HCT116 (cell line): ENCODE results near the gene RGS8. TPM values are rescaled to one million over a fixed set of nuclear protein-coding genes. Genes with fewer than 3 reads are reported as not detected.

Experiments used
- ATAC-seq: fragments of 200-7000 bp; cut with Tn5 transposase; 2 replicates; pipeline ENCODE4 v1.9.1; 2020; ENCODE audit warnings: mild to moderate bottlenecking, moderate library complexity
- BruUV-seq: library from RNA; stranded (reverse); fragments of 400-500 nt; replicated peaks from 2 replicates; lab custom pipeline; 2021; lab: Mats Ljungman, UMichigan
- CTCF ChIA-PET: fragments of 300-600 bp; sonication (Branson Sonifier 250); formaldehyde crosslinking; loops from one replicate; lab custom pipeline; 2021; ENCODE audit warnings: antibody characterized with exemption; lab: Charles Lee
- POLR2A ChIA-PET: fragments of 300-600, 350-600 bp; sonication (Branson Sonifier 250); formaldehyde crosslinking; loops from one replicate; lab custom pipeline; 2021; ENCODE audit warnings: antibody characterized with exemption; lab: Charles Lee
- RAD21 ChIA-PET, 2 experiments: fragments of 300-600 bp; sonication (Branson Sonifier 250); formaldehyde crosslinking; loops; one replicate each; lab custom pipeline; 2023; ENCODE audit warnings: low total read pairs in 2 of 2; ENCODE audit not compliant: uncharacterized antibody in 2 of 2, unreplicated experiment in 2 of 2, low non-redundant PET in 1 of 2; lab: Charles Lee
- DNase-seq: peaks from one replicate; pipeline ENCODE4 v3.0.0-alpha.2; 2010; ENCODE audit warnings: low read depth, low spot score
- H2AFZ ChIP-seq: fragments of 200-600 bp; shearing (Covaris generic), sonication (generic); 2 replicates; pipeline ENCODE4 v1.6.1; 2017; ENCODE audit warnings: low read depth, mixed run types, mixed read lengths, antibody characterized with exemption, low read length; ENCODE audit not compliant: poor library complexity, severe bottlenecking
- H3K27ac ChIP-seq: 2 replicates; pipeline ENCODE4 v1.5.1; 2012; ENCODE audit warnings: low read depth, low read length
- H3K27me3 ChIP-seq: fragments of 200-600 bp; sonication (generic); 2 replicates; pipeline ENCODE4 v1.6.1; 2016; ENCODE audit warnings: mixed run types, low read length, mixed read lengths; ENCODE audit not compliant: insufficient read depth
- H3K36me3 ChIP-seq, 2 experiments: fragments of 200-500 bp in 1 of 2; fragments of 200-600 bp in 1 of 2; sonication (Bioruptor generic) in 1 of 2; sonication (generic) in 1 of 2; 2 replicates each; pipeline versions ENCODE4 v1.5.1 to v1.6.1; 2014 to 2016; ENCODE audit warnings: low read length in 2 of 2, inconsistent platforms in 1 of 2, mixed read lengths in 1 of 2, mixed run types in 1 of 2; ENCODE audit not compliant: insufficient read depth in 2 of 2, control insufficient read depth in 1 of 2
- H3K4me1 ChIP-seq, 2 experiments: fragments of 200-600 bp in 1 of 2; sonication (generic) in 1 of 2; 2 replicates each; pipeline versions ENCODE4 v1.5.1 to v1.6.1; 2012 to 2017; ENCODE audit warnings: low read length in 2 of 2, inconsistent platforms in 1 of 2, mild to moderate bottlenecking in 1 of 2, mixed read lengths in 1 of 2, mixed run types in 1 of 2, moderate library complexity in 1 of 2; ENCODE audit not compliant: insufficient read depth in 2 of 2, control insufficient read depth in 1 of 2
- H3K4me2 ChIP-seq: fragments of 200-600 bp; sonication (generic); 2 replicates; pipeline ENCODE4 v1.6.1; 2017; ENCODE audit warnings: mixed run types, low read length, mixed read lengths
- H3K4me3 ChIP-seq, 2 experiments: fragments of 200-600 bp in 1 of 2; sonication (generic) in 1 of 2; replicated peaks in 1 of 2; 2 replicates each; pipeline ENCODE4 v1.5.1; 2011 to 2016; ENCODE audit warnings: low read length in 2 of 2, control low read depth in 1 of 2, low read depth in 1 of 2, mild to moderate bottlenecking in 1 of 2, mixed read lengths in 1 of 2, mixed run types in 1 of 2
- H3K79me2 ChIP-seq: fragments of 200-600 bp; sonication (generic); 2 replicates; pipeline ENCODE4 v1.6.1; 2017; ENCODE audit warnings: mild to moderate bottlenecking, mixed run types, low read length, moderate library complexity, mixed read lengths; ENCODE audit not compliant: insufficient read depth
- H3K9ac ChIP-seq: fragments of 200-600 bp; sonication (generic); 2 replicates; pipeline ENCODE4 v1.6.1; 2016; ENCODE audit warnings: low read length, mixed read lengths
- H3K9me2 ChIP-seq: fragments of 200-600 bp; sonication (generic), shearing (Covaris generic); 2 replicates; pipeline ENCODE4 v1.6.1; 2017; ENCODE audit warnings: mixed run types, mild to moderate bottlenecking, moderate library complexity; ENCODE audit not compliant: insufficient read depth
- H3K9me3 ChIP-seq, 2 experiments: fragments of 200-500 bp in 1 of 2; fragments of 200-600 bp in 1 of 2; sonication (Bioruptor generic) in 1 of 2; sonication (generic) in 1 of 2; 2 replicates each; pipeline ENCODE4 v1.6.1; 2014 to 2017; ENCODE audit warnings: low read length in 2 of 2, mixed read lengths in 2 of 2, inconsistent platforms in 1 of 2, low read depth in 1 of 2, mild to moderate bottlenecking in 1 of 2, mixed run types in 1 of 2, moderate library complexity in 1 of 2; ENCODE audit not compliant: control insufficient read depth in 1 of 2, insufficient read depth in 1 of 2
- H4K20me1 ChIP-seq: fragments of 200-600 bp; sonication (generic), shearing (Covaris generic); 2 replicates; pipeline ENCODE4 v1.6.1; 2017; ENCODE audit warnings: mixed run types, mild to moderate bottlenecking, moderate library complexity; ENCODE audit not compliant: insufficient read depth
- EGR1 ChIP-seq: IDR thresholded peaks from 2 replicates; pipeline ENCODE4 v1.6.1; 2012; ENCODE audit warnings: low read depth
- RAD21 ChIP-seq: IDR thresholded peaks from 2 replicates; pipeline ENCODE4 v1.6.1; 2012; ENCODE audit warnings: low read depth, mild to moderate bottlenecking
- REST ChIP-seq: IDR thresholded peaks from 2 replicates; pipeline ENCODE4 v1.6.1; 2012; ENCODE audit warnings: low read depth
- SP1 ChIP-seq: IDR thresholded peaks from 2 replicates; pipeline ENCODE4 v1.6.1; 2012; ENCODE audit warnings: low read depth
- ZBTB33 ChIP-seq: IDR thresholded peaks from 2 replicates; pipeline ENCODE4 v1.6.1; 2011; ENCODE audit warnings: mild to moderate bottlenecking, low read length, moderate library complexity; ENCODE audit not compliant: insufficient replicate concordance; ENCODE audit errors: extremely low read depth
- ZNF274 ChIP-seq: fragments of 200-500 bp; sonication (Bioruptor generic); IDR thresholded peaks from 2 replicates; pipeline ENCODE4 v1.6.1; 2014; ENCODE audit warnings: mild to moderate bottlenecking, low read depth, low read length, inconsistent platforms
- intact Hi-C: fragments of 100-400 bp; cut with micrococcal nuclease; formaldehyde crosslinking; loops from 2 replicates; pipeline ENCODE4 v1.10.0; 2022
- total RNA-seq: library from RNA; stranded (reverse); gene quantifications from one replicate; pipeline ENCODE4 v1.2.1, GENCODE V29; 2021; ENCODE audit not compliant: unreplicated experiment
- TF ChIP-seq, protein P1 (sequence below), 3 experiments: fragments of 200-600 bp in 1 of 3; sonication (generic) in 1 of 3; IDR thresholded peaks in 2 of 3; conservative IDR thresholded peaks in 1 of 3; 2 replicates each; pipeline ENCODE4 v1.5.1; 2012 to 2017; ENCODE audit warnings: low read depth in 2 of 3, low read length in 2 of 3, antibody characterized with exemption in 1 of 3, borderline replicate concordance in 1 of 3, control low read depth in 1 of 3, mild to moderate bottlenecking in 1 of 3, mixed read lengths in 1 of 3, mixed run types in 1 of 3, moderate library complexity in 1 of 3; ENCODE audit not compliant: insufficient read depth in 1 of 3

The RGS8 gene
- total RNA-seq, 1 experiment from 2014 or later: not detected

DNA sequence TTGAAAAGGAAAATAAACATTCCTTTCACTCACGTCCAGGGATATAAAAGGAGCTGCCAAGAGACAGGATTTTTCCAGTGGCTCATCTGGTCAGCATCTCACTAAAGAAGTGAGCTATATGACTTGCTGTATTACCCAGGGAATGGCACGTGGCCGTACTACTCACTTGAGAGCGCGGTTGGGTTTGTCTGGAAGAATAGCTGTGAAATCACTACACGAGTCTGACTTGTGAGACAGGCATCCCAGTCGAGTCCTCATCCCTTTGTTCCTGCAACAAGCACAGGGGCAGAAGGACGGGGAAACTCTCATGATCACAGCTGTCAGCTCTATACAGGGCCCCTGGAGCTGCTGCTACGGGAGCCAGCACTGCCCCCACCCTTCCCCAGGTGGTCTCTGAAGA, 17.7 kb downstream of the RGS8 start:
- H3K9me3 ChIP-seq: no peaks in the 10 kb centered on the region
- no TSS peak for BruUV-seq
- TF ChIP-seq REST (no peak), SP1 (no peak), RAD21 (no peak), EGR1 (no peak), ZBTB33 (no peak), ZNF274 (no peak)
- TF ChIP-seq, protein P1, sequence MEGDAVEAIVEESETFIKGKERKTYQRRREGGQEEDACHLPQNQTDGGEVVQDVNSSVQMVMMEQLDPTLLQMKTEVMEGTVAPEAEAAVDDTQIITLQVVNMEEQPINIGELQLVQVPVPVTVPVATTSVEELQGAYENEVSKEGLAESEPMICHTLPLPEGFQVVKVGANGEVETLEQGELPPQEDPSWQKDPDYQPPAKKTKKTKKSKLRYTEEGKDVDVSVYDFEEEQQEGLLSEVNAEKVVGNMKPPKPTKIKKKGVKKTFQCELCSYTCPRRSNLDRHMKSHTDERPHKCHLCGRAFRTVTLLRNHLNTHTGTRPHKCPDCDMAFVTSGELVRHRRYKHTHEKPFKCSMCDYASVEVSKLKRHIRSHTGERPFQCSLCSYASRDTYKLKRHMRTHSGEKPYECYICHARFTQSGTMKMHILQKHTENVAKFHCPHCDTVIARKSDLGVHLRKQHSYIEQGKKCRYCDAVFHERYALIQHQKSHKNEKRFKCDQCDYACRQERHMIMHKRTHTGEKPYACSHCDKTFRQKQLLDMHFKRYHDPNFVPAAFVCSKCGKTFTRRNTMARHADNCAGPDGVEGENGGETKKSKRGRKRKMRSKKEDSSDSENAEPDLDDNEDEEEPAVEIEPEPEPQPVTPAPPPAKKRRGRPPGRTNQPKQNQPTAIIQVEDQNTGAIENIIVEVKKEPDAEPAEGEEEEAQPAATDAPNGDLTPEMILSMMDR (IDR thresholded peaks at IDR 0.05 in 2 of 3, conservative IDR thresholded peaks at IDR 0.05 in 1 of 3; ENCODE audit: borderline replicate concordance in 1 of 3, insufficient read depth in 1 of 3, low read depth in 2 of 3, low read length in 2 of 3): no peak
- TF ChIP-seq, all 23 proteins: peak for 0
- DNase-seq: no peak
- intact Hi-C loops: no loop called here
- ChIA-PET RAD21 (no interaction called here), CTCF (no interaction called here), POLR2A (interaction anchor here (0.6 to 1.4 kb wide), 2 partner anchors 10 to 62 kb away, joined by 4 read pairs; partner anchors contain the start of gene RGS16)
- H3K4me3 ChIP-seq: no peak overlapping the region
- peaks cover 9% of the 10 kb centered on the region; the same call in 1 of the 2 replicates for H3K27me3 ChIP-seq
- H3K36me3 ChIP-seq: no peaks in the 10 kb centered on the region
- H3K79me2 ChIP-seq: no peaks in the 10 kb centered on the region
- H3K9me2 ChIP-seq: no peaks in the 10 kb centered on the region
- H3K9ac ChIP-seq: no peak overlapping the region
- no peak overlapping the region for H3K27ac ChIP-seq
- H3K4me2 ChIP-seq: no peak overlapping the region
- no peak for ATAC-seq
- H4K20me1 ChIP-seq: no peaks in the 10 kb centered on the region
- H2AFZ ChIP-seq: no peak overlapping the region
- no peaks in the 10 kb centered on the region for H3K4me1 ChIP-seq
